Gastroesophageal sphincter (tissue), 4 donors: ENCODE data around the gene ENTPD2. TPM values are rescaled to one million over a fixed set of nuclear protein-coding genes. Genes with fewer than 3 reads are reported as not detected.

Experiments used
- ATAC-seq: fragments of 150-250 bp; one replicate; pipeline ENCODE4 v1.9.1; 2016; ENCODE audit warnings: mild to moderate bottlenecking, moderate library complexity
- H3K27ac ChIP-seq, 4 donors: fragments of 200-600 bp; sonication (generic) in 3 of 4; 1 replicate in 3 of 4; 2 replicates in 1 of 4; pipeline ENCODE4 v1.5.1; 2016 to 2019
- H3K27me3 ChIP-seq: fragments of 200-600 bp; sonication (generic); one replicate; pipeline ENCODE4 v1.5.1; 2019
- H3K36me3 ChIP-seq, 2 donors: fragments of 200-600 bp; sonication (generic); one replicate each; pipeline ENCODE4 v1.5.1; 2019; ENCODE audit warnings: control low read depth in 1 of 2
- H3K4me1 ChIP-seq, 3 donors: fragments of 200-600 bp; sonication (generic); 1 replicate in 2 of 3; 2 replicates in 1 of 3; pipeline ENCODE4 v1.5.1; 2016 to 2019; ENCODE audit warnings: control low read depth in 2 of 3
- H3K4me3 ChIP-seq, 2 donors: fragments of 200-600 bp; sonication (generic); one replicate each; pipeline ENCODE4 v1.5.1; 2019; ENCODE audit warnings: mild to moderate bottlenecking in 1 of 2, moderate library complexity in 1 of 2
- H3K9me3 ChIP-seq, 3 donors: fragments of 200-600 bp; sonication (generic); one replicate each; pipeline ENCODE4 v1.5.1; 2017 to 2019; ENCODE audit warnings: control low read depth in 2 of 3
- CTCF ChIP-seq, 4 experiments: fragments of 200-600 bp in 2 of 4; fragments of 450-650 bp in 2 of 4; sonication (generic) in 1 of 4; IDR thresholded peaks; one replicate each; pipeline ENCODE4 v1.5.1; 2017 to 2019; ENCODE audit warnings: antibody characterized with exemption in 4 of 4, mild to moderate bottlenecking in 2 of 4, moderate library complexity in 2 of 4
- EP300 ChIP-seq: sonication (generic); formaldehyde crosslinking; IDR thresholded peaks from one replicate; pipeline ENCODE4 v1.6.1; 2017; ENCODE audit warnings: antibody characterized with exemption, mild to moderate bottlenecking
- POLR2A ChIP-seq, 2 donors: fragments of 450-650 bp; IDR thresholded peaks; one replicate each; pipeline ENCODE4 v1.6.1; 2017; ENCODE audit warnings: antibody characterized with exemption in 2 of 2, mild to moderate bottlenecking in 2 of 2, moderate library complexity in 1 of 2
- POLR2AphosphoS5 ChIP-seq: sonication (generic); formaldehyde crosslinking; IDR thresholded peaks from one replicate; pipeline ENCODE4 v1.6.1; 2017; ENCODE audit warnings: antibody characterized with exemption
- WGBS, 2 donors: methylation state at CpG; one replicate each; pipeline ENCODE4 v1.1.5; 2018; ENCODE audit warnings: low coverage in 1 of 2; 5-methylcytosine and 5-hydroxymethylcytosine counted together
- small RNA-seq, 4 donors: library from RNA; depleted of rRNA; stranded (forward); fragments of <200 nt; gene quantifications; one replicate each; pipeline ENCODE3, GENCODE V24; 2016
- total RNA-seq, 4 donors: library from RNA; depleted of rRNA; stranded (reverse); fragments of >200 nt; gene quantifications; one replicate each; pipeline ENCODE4 v1.1.0, GENCODE V29; 2016

The ENTPD2 gene
- total RNA-seq, 4 donors from 2014 or later, result 0.58 to 1.6 TPM; not detected in 2

GRCh38 chr9:137000177-137000930 lies 53.5 kb downstream of the ENTPD2 start:
- WGBS, 2 donors, result 66 to 70% methylated on average over 3 to 7 of the region's 10 CpGs

More at GRCh38 chr9:137000177-137000930, 53.5 kb downstream of the ENTPD2 start:
- no peak for ATAC-seq
- H3K27me3 ChIP-seq, result peaks cover 37% of the 10 kb centered on the region
- no peak overlapping the region for H3K4me3 ChIP-seq
- peaks cover 0 to 15% (median 14%) of the 10 kb centered on the region in 3 donors for H3K4me1 ChIP-seq
- TF ChIP-seq CTCF (IDR thresholded peaks at IDR 0.05), result no peak
- no peak for TF ChIP-seq POLR2A (IDR thresholded peaks at IDR 0.05)
- TF ChIP-seq EP300, result no peak
- TF ChIP-seq POLR2AphosphoS5, result no peak
- no peaks in the 10 kb centered on the region for H3K9me3 ChIP-seq
- H3K36me3 ChIP-seq, result no peaks in the 10 kb centered on the region
- H3K27ac ChIP-seq, result no peak overlapping the region

Small RNAs within 50 kb of the gene (small RNA-seq; reads per million reads assigned to genes)
- gene RF00153, result 0 to 0.38 (median 0.12) reads per million in 4 donors

Other genes with a start within 250 kb of the ENTPD2 start
- 100 to 1,000 TPM in 1 of 4 donors, 10 to 100 TPM in 3; 54.8 to 109 (median 71.2) TPM for gene RABL6, start 246.1 kb downstream of the ENTPD2 start, total RNA-seq
- gene AJM1, start 211.6 kb downstream of the ENTPD2 start, total RNA-seq, result 10 to 100 TPM in 1 of 4 donors, 1 to 10 TPM in 3; 2.5 to 10.9 (median 5.7) TPM
- 10 to 100 TPM; 33.7 to 63.5 (median 43.7) TPM for gene PHPT1, start 204.7 kb downstream of the ENTPD2 start, total RNA-seq
- gene MAMDC4, start 201.7 kb downstream of the ENTPD2 start, total RNA-seq, result 1 to 10 TPM; 1.0 to 2.2 (median 1.8) TPM
- gene EDF1, start 187.8 kb downstream of the ENTPD2 start, total RNA-seq, result 100 to 1,000 TPM; 283 to 353 (median 323) TPM
- gene TRAF2, start 167.5 kb downstream of the ENTPD2 start, total RNA-seq, result 10 to 100 TPM in 2 of 4 donors, 1 to 10 TPM in 2; 3.8 to 17.1 (median 11.1) TPM
- 100 to 1,000 TPM; 171 to 310 (median 236) TPM for gene FBXW5, start 109.3 kb downstream of the ENTPD2 start, total RNA-seq
- gene C8G, start 108.8 kb downstream of the ENTPD2 start, total RNA-seq, result not detected
- gene LCN12, start 101.8 kb downstream of the ENTPD2 start, total RNA-seq, result not detected
- gene PTGDS, start 76.6 kb downstream of the ENTPD2 start, total RNA-seq, result 100 to 1,000 TPM in 1 of 4 donors, 10 to 100 TPM in 2, 1 to 10 TPM in 1; 7.4 to 132 (median 29.7) TPM
- gene LCNL1, start 71.1 kb downstream of the ENTPD2 start, total RNA-seq, result under 1 TPM in 2 of 4 donors, not detected in 2; 0.40 TPM
- gene PAXX, start 61.6 kb downstream of the ENTPD2 start, total RNA-seq, result 10 to 100 TPM; 24.2 to 42.6 (median 36.1) TPM
- 1 to 10 TPM in 3 of 4 donors, under 1 TPM in 1; 0.81 to 5.4 (median 2.2) TPM for gene CLIC3, start 57.5 kb downstream of the ENTPD2 start, total RNA-seq
- 10 to 100 TPM; 13.5 to 24.3 (median 19.3) TPM for gene ABCA2, start 25.8 kb downstream of the ENTPD2 start, total RNA-seq
- under 1 TPM in 1 of 4 donors, not detected in 3; 0.20 TPM for gene FUT7, start 22.0 kb downstream of the ENTPD2 start, total RNA-seq
- gene NPDC1, start 7.9 kb downstream of the ENTPD2 start, total RNA-seq, result 10 to 100 TPM; 50.4 to 69.9 (median 59.5) TPM
- 1 to 10 TPM in 1 of 4 donors, under 1 TPM in 3; 0.13 to 1.3 (median 0.19) TPM for gene SAPCD2, start 16.5 kb upstream of the ENTPD2 start, total RNA-seq
- gene UAP1L1, start 23.5 kb upstream of the ENTPD2 start, total RNA-seq, result 1 to 10 TPM; 4.2 to 7.3 (median 6.0) TPM
- 10 to 100 TPM; 26.1 to 30.2 (median 29.3) TPM for gene MAN1B1, start 32.9 kb upstream of the ENTPD2 start, total RNA-seq
- 100 to 1,000 TPM in 3 of 4 donors, 10 to 100 TPM in 1; 74.5 to 124 (median 111) TPM for gene DPP7, start 60.7 kb upstream of the ENTPD2 start, total RNA-seq
- under 1 TPM in 2 of 4 donors, not detected in 2; 0.08 to 0.13 TPM for gene GRIN1, start 85.1 kb upstream of the ENTPD2 start, total RNA-seq
- gene LRRC26, start 116.0 kb upstream of the ENTPD2 start, total RNA-seq, result 1 to 10 TPM in 1 of 4 donors, not detected in 3; 7.7 TPM
- not detected for gene TMEM210, start 118.0 kb upstream of the ENTPD2 start, total RNA-seq
- gene ANAPC2, start 134.5 kb upstream of the ENTPD2 start, total RNA-seq, result 10 to 100 TPM; 11.9 to 32.1 (median 23.7) TPM
- gene SSNA1, start 134.6 kb upstream of the ENTPD2 start, total RNA-seq, result 10 to 100 TPM; 56.8 to 99.0 (median 73.8) TPM
- gene TPRN, start 146.7 kb upstream of the ENTPD2 start, total RNA-seq, result 10 to 100 TPM in 1 of 4 donors, 1 to 10 TPM in 3; 3.6 to 11.6 (median 6.1) TPM
- gene TMEM203, start 151.6 kb upstream of the ENTPD2 start, total RNA-seq, result 10 to 100 TPM; 21.9 to 36.1 (median 29.1) TPM
- gene NDOR1, start 151.6 kb upstream of the ENTPD2 start, total RNA-seq, result 1 to 10 TPM; 4.6 to 9.8 (median 7.6) TPM
- gene RNF208, start 168.2 kb upstream of the ENTPD2 start, total RNA-seq, result 1 to 10 TPM in 3 of 4 donors, not detected in 1; 1.6 to 5.3 (median 3.1) TPM
- 1 to 10 TPM in 2 of 4 donors, not detected in 2; 1.1 to 5.8 TPM for gene CYSRT1, start 171.1 kb upstream of the ENTPD2 start, total RNA-seq
- gene RNF224, start 173.4 kb upstream of the ENTPD2 start, total RNA-seq, result under 1 TPM in 1 of 4 donors, not detected in 3; 0.57 TPM
- gene SLC34A3, start 176.8 kb upstream of the ENTPD2 start, total RNA-seq, result not detected
- 100 to 1,000 TPM; 220 to 488 (median 265) TPM for gene TUBB4B, start 187.2 kb upstream of the ENTPD2 start, total RNA-seq
- not detected for gene STPG3, start 197.2 kb upstream of the ENTPD2 start, total RNA-seq
- 10 to 100 TPM; 36.9 to 58.8 (median 45.2) TPM for gene NELFB, start 201.3 kb upstream of the ENTPD2 start, total RNA-seq
- 1 to 10 TPM; 4.7 to 7.4 (median 6.9) TPM for gene TOR4A, start 223.7 kb upstream of the ENTPD2 start, total RNA-seq
- gene NRARP, start 248.2 kb upstream of the ENTPD2 start, total RNA-seq, result 10 to 100 TPM in 1 of 4 donors, 1 to 10 TPM in 3; 3.8 to 11.3 (median 4.3) TPM